ENCODE results near the gene HYDIN.
"Not testable (repeated sequence)": the region's sequence is repeated elsewhere in the genome, so short reads cannot be mapped to it uniquely, and the experiment has no call there.

DNA sequence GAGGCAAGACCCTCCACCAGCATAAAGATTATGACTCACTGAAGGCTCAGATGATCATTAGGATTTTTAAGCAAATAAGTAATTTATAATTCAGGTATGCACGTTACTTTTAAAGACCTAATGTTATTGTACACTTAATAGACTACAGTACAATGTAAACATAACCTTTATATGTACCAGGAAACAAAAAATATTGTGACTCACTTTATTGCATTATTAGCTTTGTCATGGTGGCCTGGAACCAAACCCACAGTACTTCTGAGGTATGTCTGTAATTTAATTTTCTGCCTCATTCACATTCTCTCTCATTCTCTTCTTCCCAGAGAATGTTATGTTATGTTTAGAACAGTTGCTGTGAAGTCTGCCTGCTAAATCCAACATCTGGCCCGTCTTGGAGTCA, 407.8 kb downstream of the HYDIN start:
- not testable (repeated sequence) for TF ChIP-seq POLR2AphosphoS5 (IDR thresholded peaks at IDR 0.05; ENCODE audit: low read depth, low read length); ELF1 (IDR thresholded peaks at IDR 0.05; ENCODE audit: borderline replicate concordance, low read depth); CBX3 (IDR thresholded peaks at IDR 0.05; ENCODE audit: low read depth); EZH2 (IDR thresholded peaks at IDR 0.05); SP1 (IDR thresholded peaks at IDR 0.05; ENCODE audit: low read depth); RAD21 (IDR thresholded peaks at IDR 0.05; ENCODE audit: low read depth); ZNF274 (IDR thresholded peaks at IDR 0.05; ENCODE audit: low read depth, low read length); POLR2A (IDR thresholded peaks at IDR 0.05; ENCODE audit: borderline replicate concordance, extremely low read depth, insufficient read depth, insufficient read length)
- TF ChIP-seq, protein P1, sequence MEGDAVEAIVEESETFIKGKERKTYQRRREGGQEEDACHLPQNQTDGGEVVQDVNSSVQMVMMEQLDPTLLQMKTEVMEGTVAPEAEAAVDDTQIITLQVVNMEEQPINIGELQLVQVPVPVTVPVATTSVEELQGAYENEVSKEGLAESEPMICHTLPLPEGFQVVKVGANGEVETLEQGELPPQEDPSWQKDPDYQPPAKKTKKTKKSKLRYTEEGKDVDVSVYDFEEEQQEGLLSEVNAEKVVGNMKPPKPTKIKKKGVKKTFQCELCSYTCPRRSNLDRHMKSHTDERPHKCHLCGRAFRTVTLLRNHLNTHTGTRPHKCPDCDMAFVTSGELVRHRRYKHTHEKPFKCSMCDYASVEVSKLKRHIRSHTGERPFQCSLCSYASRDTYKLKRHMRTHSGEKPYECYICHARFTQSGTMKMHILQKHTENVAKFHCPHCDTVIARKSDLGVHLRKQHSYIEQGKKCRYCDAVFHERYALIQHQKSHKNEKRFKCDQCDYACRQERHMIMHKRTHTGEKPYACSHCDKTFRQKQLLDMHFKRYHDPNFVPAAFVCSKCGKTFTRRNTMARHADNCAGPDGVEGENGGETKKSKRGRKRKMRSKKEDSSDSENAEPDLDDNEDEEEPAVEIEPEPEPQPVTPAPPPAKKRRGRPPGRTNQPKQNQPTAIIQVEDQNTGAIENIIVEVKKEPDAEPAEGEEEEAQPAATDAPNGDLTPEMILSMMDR (IDR thresholded peaks at IDR 0.05 in 2 of 3, conservative IDR thresholded peaks at IDR 0.05 in 1 of 3; ENCODE audit: borderline replicate concordance in 1 of 3, insufficient read depth in 1 of 3, low read depth in 2 of 3, low read length in 2 of 3) = not testable (repeated sequence)
- TF ChIP-seq, protein P2, sequence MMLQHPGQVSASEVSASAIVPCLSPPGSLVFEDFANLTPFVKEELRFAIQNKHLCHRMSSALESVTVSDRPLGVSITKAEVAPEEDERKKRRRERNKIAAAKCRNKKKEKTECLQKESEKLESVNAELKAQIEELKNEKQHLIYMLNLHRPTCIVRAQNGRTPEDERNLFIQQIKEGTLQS (IDR thresholded peaks at IDR 0.05) = not testable (repeated sequence)
